Stimulated activated CD8-positive, alpha-beta memory T cell treated with anti-CD3 and anti-CD28 coated beads, Interleukin-15, amount 100 ng/mL, for 1 hour (primary cell): ENCODE data around the gene RFTN2.
"Not testable (repeated sequence)": the region's sequence is repeated elsewhere in the genome, so short reads cannot be mapped to it uniquely, and the experiment has no call there.

Experiments
- DNase-seq: peaks from one replicate; pipeline ENCODE4 v3.0.0-alpha.2; 2020; ENCODE audit warnings: low read depth

The RFTN2 gene

GRCh38 chr2:197675246-197675645, at the start of gene RFTN2:
Gene RFTN2 (minus strand): TSS chr2:197675587. CDS start chr2:197675458, 129 bp downstream.
- DNase-seq: no peak

GRCh38 chr2:197717863-197718262, 42.5 kb upstream of the RFTN2 start:
- DNase-seq: no peak

- DNase-seq: no peak
Observed at GRCh38 chr2:197713271-197713670, 37.9 kb upstream of the RFTN2 start.

GRCh38 chr2:197711578-197711977, 36.2 kb upstream of the RFTN2 start:
- no peak for DNase-seq

GRCh38 chr2:197710424-197711042, 35.1 kb upstream of the RFTN2 start:
- no peak for DNase-seq

- not testable (repeated sequence) for DNase-seq
Observed at GRCh38 chr2:197709140-197709539, 33.8 kb upstream of the RFTN2 start.

- no peak for DNase-seq
Observed at GRCh38 chr2:197708331-197708730, 32.9 kb upstream of the RFTN2 start.

- DNase-seq: no peak
Observed at GRCh38 chr2:197707316-197708213, 32.2 kb upstream of the RFTN2 start.

- no peak for DNase-seq
Observed at GRCh38 chr2:197706839-197707207, 31.4 kb upstream of the RFTN2 start.

- DNase-seq: no peak
Observed at GRCh38 chr2:197705912-197706838, 30.8 kb upstream of the RFTN2 start.

GRCh38 chr2:197705121-197705911, 29.9 kb upstream of the RFTN2 start, which contains the start of gene MARS2:
Gene MARS2 (plus strand): TSS chr2:197705369. CDS start chr2:197705406, 37 bp downstream.
- peak; percentile 77 for DNase-seq

GRCh38 chr2:197704434-197705120, 29.2 kb upstream of the RFTN2 start:
- DNase-seq: no peak

GRCh38 chr2:197700960-197701359, 25.6 kb upstream of the RFTN2 start:
- DNase-seq: no peak

- DNase-seq: not testable (repeated sequence)
Observed at GRCh38 chr2:197699724-197700123, 24.3 kb upstream of the RFTN2 start.

- not testable (repeated sequence) for DNase-seq
Observed at GRCh38 chr2:197696571-197696970, 21.2 kb upstream of the RFTN2 start.

- DNase-seq: not testable (repeated sequence)
Observed at GRCh38 chr2:197695971-197696370, 20.6 kb upstream of the RFTN2 start.

GRCh38 chr2:197695206-197695605, 19.8 kb upstream of the RFTN2 start:
- DNase-seq: not testable (repeated sequence)

- DNase-seq: no peak
Observed at GRCh38 chr2:197677483-197677882, 2.1 kb upstream of the RFTN2 start.

GRCh38 chr2:197677056-197677455, 1.7 kb upstream of the RFTN2 start:
- DNase-seq: no peak

GRCh38 chr2:197675711-197676188, 363 bp upstream of the RFTN2 start:
- no peak for DNase-seq

- DNase-seq: no peak
Observed at GRCh38 chr2:197674591-197674990, 796 bp downstream of the RFTN2 start.
